ENCODE data around the gene ZNF609.

GRCh38 chr15:64426845-64427465 lies 33.4 kb upstream of the ZNF609 start:
- TF ChIP-seq EP300 (IDR thresholded peaks at IDR 0.05) (no peak), POLR2A (IDR thresholded peaks at IDR 0.05) (no peak), CTCF (IDR thresholded peaks at IDR 0.05) (no peak), POLR2AphosphoS5 (IDR thresholded peaks at IDR 0.05) (no peak)

Data from suprapubic skin (tissue), 4 donors.